GM18505 (cell line): ENCODE data around the gene GARIN5A.
"Not testable (repeated sequence)": the region's sequence is repeated elsewhere in the genome, so short reads cannot be mapped to it uniquely, and the experiment has no call there.

Experiments
- ATAC-seq: cut with Tn5 transposase; IDR thresholded peaks from one replicate; pipeline ENCODE4 v1.9.1; 2021; ENCODE audit not compliant: unreplicated experiment
- POLR2A ChIP-seq: IDR thresholded peaks from 4 replicates; pipeline ENCODE4 v1.6.1; 2011; ENCODE audit warnings: borderline replicate concordance; ENCODE audit not compliant: insufficient read depth, insufficient read length; ENCODE audit errors: extremely low read depth

The GARIN5A gene

GRCh38 chr19:50476907-50477238, 225 bp upstream of the GARIN5A start:
- no peak for TF ChIP-seq POLR2A
- ATAC-seq, result no peak

DNA sequence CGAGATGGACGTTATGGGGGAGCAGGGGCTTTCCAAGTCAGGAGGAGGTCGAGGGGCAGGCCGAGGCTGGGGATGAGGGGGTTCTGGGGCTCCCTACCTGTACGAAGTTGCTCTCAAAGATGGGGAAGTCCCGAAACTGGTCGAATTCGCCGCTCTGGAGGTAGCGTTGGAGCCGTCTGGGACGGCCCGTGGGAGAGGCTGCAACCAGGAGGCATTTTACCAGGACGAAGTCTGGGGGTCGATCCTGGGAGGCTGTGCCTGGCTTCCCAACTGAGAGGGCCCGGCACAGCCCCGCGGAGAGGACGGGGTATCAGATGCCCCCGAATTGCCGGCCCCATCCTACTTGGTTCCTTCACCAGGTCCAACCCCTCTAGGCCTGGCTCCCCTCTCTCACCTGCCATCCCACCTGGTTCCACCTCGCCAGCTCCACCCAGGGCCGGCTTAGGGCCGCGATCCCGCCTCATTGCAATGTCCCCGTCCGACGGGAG, 868 bp downstream of the GARIN5A start:
- peak; percentile 22 for ATAC-seq
- no peak for TF ChIP-seq POLR2A

DNA sequence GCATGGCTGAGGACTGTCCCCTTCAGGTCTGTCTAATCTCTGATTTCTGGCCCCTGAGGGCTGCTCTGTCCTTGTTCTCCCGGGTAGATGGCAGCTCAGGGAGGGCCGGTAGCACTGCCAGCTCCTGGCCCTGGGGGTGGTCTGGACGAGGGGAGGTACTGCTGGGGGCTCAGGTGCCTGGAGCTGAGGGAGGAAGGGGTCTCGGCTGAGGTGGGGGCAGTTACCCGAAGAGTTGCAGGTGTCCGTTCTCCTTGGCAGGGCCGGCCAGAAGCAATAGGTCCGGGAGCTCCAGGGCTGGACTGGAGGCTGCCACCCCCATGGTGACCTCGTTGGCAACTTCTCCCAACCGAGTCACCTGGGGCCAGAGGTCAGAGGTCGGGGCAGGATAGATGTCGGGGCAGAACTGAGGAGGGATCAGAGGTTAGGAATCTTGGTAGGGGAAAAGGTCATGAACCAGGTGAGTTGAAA, 1.5 kb downstream of the GARIN5A start:
- ATAC-seq, result no peak
- TF ChIP-seq POLR2A, result no peak

DNA sequence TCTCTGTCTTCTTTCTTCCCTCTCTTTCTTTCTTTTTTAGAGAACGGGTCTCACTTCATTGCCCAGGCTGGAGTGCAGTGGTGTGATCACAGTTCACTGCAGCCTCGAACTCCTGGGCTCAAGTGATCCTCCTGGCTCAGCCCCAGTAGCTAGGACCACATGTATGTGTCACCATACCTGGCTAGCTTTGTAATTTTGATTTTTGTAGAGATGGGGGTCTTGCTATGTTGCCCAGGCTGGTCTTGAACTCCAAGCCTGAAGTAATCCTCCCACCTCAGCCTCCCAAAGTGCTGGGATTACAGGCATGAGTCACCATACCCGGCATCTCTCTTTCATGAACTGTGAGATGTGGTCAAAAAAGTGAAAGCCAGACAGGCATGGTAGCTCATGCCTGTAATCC, 3.3 kb downstream of the GARIN5A start:
- not testable (repeated sequence) for ATAC-seq

DNA sequence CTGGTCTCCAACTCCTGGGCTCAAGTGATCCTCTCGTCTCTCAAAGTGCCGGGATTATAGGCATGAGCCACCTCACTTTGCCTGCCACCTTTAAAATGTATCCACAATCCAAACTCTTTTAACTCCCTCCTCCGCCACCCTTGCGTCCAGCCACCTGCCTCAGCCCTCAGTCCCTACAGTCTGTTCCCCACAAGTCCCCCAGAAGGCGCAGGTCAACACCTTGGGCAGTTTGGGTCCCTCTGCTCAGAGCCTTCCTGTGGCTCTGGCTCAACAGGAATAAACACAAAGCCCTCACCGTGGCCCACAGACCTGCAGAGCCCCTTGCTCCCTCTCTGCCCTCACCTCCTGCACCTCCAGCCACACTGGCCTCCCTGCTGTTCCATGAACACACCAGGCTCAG, 7.8 kb downstream of the GARIN5A start:
- TF ChIP-seq POLR2A, result no peak
- no peak for ATAC-seq

- TF ChIP-seq POLR2A, result no peak
- ATAC-seq, result no peak
These were observed 9.1 kb downstream of the GARIN5A start for GRCh38 chr19:50467566-50467965.

DNA sequence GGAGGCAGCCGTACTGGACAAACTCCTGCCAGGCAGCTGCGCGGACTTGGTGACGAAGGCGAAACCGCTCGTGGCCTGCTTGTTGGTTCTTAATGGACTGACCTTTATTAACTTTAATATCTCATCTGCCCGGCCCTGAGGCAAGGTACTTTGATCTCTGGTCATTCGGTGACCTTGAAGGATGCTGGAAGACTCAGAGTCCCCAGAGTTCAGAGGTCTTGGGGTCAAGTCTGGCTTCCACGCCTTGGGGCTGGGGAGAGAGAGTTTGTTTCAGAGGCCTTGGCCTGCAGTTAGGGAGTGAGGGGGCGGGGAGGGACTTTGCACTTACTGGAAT, 10.0 kb downstream of the GARIN5A start:
- no peak for ATAC-seq
- no peak for TF ChIP-seq POLR2A

DNA sequence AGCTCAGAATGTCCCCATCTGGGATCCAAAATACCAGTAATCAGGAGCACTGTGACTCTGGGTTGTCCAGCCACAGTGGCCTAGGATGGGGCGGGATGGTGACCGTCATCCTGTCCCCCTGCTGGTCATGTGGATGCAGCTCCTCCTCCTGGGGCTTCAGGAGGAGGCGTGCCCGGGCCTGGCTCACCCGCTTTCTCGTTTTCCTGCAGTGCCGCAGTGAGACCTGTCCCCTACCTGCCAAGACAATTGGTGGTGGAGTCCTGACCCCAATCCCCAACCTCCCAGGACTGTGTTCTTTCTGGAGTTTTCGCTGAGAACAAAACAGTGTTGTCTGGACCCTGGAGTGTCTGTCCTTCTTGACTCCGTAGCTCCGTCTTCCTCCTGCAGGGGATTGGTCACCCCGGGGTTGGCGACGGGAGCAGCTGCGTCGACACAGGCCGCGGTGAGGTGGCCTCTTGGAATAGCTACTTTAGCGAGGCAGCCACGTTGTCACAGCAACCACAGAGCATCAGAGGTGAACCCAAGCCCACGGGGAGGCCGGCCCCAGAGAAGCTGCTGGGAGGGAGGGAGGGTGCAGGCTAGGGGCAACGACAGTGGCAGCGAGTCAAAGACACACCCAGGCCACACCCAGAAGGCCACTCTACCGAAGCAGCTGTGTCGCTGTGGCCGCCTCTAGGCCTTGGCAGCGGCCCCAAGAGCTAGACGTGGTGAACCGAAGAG, 10.5 kb downstream of the GARIN5A start:
- ATAC-seq, result no peak
- no peak for TF ChIP-seq POLR2A

DNA sequence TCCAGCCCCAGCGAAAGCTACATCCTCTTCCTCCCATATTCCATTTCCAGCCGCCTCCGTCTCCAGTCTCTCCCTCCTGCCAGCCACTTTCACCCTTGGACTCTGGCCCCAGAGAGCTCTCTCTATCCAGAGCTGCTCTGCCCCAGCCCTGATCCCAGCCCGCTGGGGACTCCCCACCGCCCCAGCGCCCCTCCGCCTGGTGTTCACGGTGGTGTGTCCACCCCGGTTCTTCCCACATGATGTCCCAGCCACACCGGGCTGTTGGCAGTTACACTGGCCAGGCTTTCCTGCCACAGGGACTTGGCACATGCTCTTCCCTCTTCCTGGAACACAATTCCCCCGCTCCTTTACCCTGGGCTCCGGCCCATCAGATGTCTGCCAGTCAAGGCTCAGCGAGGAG, 11.6 kb downstream of the GARIN5A start:
- no peak for ATAC-seq

DNA sequence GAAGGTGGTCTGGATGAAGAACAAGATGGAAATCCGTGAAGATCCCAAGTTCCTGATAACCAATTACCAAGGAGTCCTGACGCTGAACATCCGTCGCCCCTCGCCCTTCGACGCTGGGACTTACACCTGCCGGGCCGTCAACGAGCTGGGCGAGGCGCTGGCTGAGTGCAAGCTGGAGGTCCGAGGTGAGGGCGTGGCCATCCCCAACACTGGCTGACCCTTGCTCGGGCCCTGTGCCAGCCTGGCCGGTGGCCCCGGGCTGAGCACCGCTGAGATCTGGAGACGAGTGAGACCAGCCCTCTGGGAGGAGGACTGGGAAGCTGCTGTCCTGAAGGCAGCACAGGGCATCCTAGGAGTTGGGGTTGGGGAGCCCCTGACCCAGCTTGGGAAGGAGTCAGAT, 12.3 kb downstream of the GARIN5A start:
- TF ChIP-seq POLR2A, result no peak
- ATAC-seq, result no peak

More for the DNA sequence above, 11.6 kb downstream of the GARIN5A start:
- no peak for TF ChIP-seq POLR2A

GRCh38 chr19:50462970-50463369, 13.7 kb downstream of the GARIN5A start:
- no peak for TF ChIP-seq POLR2A
- no peak for ATAC-seq

DNA sequence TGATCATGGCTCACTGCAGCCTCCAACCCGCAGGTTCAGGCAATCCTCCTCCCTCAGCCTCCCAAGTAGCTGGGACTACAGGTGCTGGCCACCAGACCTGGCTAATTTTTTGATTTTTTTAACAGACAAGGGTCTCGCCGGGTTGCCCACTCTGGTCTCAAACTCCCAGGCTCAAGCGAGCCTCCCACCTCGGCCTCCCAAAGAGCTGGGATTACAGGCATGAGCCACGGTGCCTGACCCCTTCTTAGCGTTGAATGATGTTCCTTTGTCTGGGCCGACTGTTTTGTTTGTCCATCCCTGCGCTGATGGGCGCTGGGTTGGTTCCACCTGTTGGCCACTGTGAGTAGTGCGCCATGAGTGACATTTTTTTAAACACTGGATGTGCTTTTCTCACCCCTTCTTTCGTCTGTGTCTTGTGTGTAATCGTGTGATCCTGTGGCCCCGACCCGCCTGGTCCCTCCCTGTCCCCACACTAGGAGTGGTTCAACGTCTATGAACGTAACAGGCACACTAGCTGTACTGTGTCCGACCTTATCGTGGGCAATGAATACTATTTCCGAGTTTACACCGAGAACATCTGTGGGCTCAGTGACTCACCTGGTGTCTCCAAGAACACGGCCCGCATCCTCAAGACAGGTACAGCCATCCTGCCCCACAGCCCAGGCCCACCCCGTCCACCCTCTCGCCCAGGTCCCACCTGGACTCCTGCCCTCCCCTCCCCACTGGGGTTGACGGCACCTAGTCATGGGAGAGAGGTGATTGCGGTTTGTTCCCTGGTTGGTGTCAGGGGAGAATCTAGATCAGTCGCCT, 15.4 kb downstream of the GARIN5A start:
- ATAC-seq, result no peak
- TF ChIP-seq POLR2A, result no peak

DNA sequence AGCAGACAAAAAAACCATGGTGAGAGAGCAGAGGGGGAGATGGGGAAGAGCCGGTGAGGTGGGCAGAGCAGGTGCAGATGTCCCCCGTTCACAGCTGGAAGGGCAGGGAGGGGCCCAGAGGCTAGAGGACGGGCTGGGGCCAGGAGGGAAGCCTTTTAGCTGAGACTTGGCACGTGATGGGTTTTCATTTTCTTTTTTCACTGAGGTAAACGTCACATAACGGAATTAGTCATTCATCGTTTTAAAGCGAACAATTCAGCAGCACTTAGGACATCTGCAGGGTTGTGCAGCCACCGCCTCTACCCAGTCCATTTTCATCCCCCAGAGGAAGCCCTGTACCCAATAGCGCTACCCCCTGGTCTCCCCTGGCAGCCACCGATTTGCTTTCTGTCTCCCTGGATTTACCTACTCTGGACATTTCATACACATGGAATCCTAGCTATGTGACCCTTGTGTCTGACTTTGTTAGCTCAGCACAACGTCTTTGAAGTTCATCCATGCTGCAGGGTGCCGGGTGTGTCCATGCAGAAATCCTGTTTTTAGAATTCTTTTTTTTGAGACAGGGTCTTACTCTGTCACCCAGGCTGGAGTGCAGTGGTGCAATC, 16.4 kb downstream of the GARIN5A start:
- no peak for TF ChIP-seq POLR2A
- peak; percentile 61 for ATAC-seq

GRCh38 chr19:50459638-50460037, 17.0 kb downstream of the GARIN5A start:
- no peak for ATAC-seq
- no peak for TF ChIP-seq POLR2A
